GM19324 (cell line): ENCODE measurements around the gene ZNF212.

ENCODE experiments used
- ATAC-seq: cut with Tn5 transposase; IDR thresholded peaks from one replicate; pipeline ENCODE4 v1.9.1; 2021; ENCODE audit warnings: mild to moderate bottlenecking, moderate library complexity; ENCODE audit not compliant: unreplicated experiment, low FRiP score

Gene ZNF212

GRCh38 chr7:149304006-149304405 is 64.6 kb downstream of the ZNF212 start:
- ATAC-seq = no peak
